HG02870 (cell line): ENCODE measurements around the gene UQCRQ.
A peak's percentile ranks its signal among the peaks of the same experiment; 100 is the strongest.
"Not testable (repeated sequence)": the region's sequence is repeated elsewhere in the genome, so short reads cannot be mapped to it uniquely, and the experiment has no call there.

Source experiments
- ATAC-seq: cut with Tn5 transposase; IDR thresholded peaks from one replicate; pipeline ENCODE4 v1.9.1; 2021; ENCODE audit warnings: mild to moderate bottlenecking, moderate library complexity; ENCODE audit not compliant: unreplicated experiment

Gene UQCRQ

DNA sequence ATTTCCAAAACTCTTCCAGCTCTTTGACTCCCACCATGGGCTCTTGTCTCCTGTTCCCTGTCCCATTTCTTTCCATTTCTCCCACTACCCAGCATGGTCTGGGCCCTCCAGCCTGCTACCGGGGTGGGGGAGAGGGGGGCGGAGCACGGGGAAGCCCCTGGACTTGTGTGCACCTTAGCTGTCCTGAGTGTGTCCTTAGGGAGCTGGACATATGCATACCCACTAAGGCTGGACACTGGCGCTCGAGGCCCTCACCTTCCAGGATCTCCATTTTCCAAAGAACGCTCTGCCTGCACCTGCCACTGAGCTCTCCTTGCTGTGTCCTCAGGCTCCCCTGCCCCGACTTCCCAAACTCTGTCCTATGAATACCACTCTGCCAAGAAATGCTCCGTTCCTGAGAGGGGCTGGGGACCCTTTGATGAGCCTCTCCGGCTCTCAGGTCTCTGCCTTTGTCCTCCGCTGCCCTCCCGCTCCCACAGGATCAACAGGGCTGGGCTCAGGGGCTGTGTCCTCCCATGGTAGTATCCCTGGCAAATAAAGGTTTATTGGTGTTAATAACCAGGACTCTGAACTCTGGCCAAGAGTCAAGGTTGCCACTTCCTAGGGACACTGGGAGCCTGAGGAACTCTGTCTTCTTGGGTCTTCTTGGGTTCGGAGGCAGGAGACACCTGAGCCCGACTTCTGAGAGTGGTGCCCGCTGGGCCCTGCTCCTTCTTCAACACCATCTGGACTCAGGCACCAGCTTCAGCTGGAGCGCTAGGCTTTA, 35.2 kb upstream of the UQCRQ start:
- ATAC-seq = no peak

DNA sequence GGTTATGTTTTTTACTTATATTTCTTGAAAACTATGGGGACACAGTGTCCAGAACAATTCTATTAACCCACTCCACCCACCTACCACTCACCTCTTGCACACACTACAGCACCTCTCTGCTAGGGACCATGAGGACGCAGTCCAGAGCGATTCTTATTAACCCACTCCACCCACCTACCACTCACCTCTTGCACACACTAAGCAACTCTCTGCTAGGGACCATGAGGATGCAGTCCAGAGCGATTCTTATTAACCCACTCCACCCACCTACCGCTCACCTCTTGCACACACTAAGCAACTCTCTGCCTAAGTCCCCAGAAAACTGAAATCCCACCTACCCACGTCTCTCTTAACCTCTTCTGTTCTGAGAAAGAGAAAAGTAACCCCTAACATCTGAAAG, 33.8 kb upstream of the UQCRQ start:
- no peak for ATAC-seq

DNA sequence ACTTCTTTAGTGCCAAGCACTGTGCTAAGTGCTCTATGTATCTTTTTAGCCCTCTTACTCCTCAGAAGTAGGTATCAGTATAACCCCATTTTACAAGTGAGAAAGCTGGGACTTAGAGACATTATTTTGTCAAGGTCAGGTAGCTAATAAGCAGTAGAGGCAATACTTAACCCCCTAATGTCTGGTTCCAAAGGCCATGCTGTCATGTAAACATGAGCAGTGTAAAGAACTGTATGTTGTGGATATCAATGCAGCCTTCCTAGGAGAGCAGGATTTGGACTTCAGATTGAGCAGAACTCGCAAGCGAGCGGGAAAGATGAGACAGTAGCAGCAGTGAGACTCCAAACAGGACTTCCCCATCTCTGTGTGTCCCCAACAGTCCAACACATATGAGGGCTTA, 32.4 kb upstream of the UQCRQ start:
- ATAC-seq = no peak

DNA sequence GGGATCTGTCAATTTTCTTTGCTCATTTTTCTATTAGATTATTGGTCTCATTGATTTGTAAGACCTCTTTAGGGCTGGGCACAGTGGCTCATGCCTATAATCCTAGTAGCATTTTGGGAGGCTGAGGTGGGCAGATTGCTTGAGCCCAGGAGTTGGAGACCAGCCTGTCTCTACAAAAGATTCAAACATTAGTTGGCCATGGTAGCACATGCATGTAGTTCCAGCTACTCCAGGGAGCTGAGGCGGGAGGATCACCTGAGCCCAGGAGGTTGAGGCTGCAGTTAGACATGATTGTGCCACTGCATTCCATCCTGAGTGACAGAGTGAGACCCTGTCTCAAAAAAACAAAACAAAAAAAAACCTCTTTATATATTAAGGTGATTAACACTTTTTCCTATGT, 29.6 kb upstream of the UQCRQ start:
- ATAC-seq = no peak

DNA sequence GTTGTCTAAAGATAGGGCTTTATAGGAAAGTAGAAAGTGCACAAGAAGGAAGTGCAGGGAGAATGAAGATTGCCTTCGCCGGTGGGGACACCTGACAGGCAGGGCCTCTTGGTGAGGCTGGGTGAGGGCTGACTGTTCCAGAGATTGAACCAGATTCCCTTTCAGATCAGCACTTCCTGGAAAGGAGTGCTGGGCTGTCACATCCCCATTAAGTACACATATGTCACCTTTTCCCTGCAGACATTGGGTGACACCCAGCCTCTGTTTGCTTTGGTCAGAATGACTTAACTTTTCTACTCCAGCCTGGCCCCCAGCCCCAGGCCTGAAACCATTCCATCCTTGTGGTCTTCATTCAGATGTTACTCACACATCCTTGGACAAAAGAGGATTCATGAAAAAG, 28.6 kb upstream of the UQCRQ start:
- ATAC-seq = no peak

DNA sequence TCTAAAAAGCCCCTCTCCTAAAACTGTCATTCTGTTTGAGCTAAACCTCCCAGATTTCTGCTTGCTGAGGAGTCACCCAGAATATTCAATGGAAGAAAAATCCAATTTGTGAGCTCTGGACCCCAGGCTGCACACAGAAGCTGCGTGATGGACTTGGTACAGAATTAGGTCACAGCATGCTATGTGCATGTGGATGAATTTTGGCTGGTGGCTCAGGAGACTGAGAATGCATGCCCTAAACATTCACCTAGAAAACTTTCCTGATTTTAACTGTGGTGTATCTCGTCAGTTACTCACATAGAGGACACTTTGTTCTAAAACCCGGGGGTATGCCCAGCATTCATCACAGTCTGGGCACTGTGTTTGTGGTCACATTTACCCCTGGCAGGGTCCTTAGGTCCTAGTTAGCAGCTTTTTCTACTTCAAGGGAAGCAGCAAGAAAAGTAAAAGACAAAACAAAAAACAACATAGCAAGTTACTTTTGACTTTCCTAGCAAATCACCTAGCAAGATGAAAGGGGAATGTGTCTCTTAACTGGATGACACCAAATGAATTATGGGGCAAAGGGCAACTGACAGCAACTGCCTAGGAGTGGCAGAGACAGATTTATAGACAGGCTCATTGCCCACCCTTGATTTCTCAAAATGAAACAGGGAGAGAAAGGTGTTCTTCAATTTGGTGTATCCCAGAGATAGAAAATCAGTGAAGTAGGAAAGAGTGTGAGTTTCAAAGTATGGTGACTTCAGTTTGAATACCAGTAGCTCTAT, 27.7 kb upstream of the UQCRQ start:
- ATAC-seq = no peak

DNA sequence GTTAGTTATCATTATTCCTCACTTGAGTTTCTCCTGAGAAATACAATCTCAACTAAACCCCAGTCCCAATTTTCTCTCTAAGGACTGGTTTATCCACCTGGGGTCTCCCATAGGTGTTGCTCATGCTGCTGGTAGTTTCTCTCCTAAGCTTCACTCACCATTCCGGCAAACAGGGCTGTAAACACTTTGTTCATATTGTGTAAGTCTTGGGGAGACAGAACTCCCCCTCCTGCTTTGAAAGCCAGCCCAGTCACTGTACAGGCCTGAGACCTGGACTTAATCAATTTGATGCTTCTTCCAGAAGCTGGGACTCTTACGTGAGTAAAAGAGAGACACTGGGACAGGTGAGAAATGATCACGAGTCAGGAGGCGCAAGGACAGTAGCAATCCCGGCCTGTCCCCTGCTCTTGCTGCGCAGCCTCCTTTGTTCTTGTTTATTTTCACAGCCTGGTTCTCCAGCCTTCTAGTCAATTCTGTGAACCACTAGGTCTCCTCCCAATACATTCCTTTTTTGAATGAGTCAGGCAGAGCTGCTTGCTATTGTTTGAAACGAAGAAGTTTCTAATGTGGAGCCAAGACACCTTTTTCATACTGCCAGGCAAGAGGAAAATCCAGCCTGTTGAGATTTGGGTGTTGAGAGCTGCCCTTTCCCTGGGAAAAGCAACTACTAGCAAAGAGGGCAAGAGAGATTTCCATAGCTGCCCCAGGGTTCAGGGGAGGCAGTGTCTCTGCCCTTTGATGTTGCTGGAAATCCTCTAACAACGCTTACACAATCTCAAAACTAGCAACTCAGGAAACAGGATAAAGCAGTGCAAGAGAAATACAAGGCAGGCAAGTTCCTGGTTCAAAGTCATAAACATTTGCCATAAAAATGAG, 26.8 kb upstream of the UQCRQ start:
- no peak for ATAC-seq

- no peak for ATAC-seq
These were observed 26.1 kb upstream of the UQCRQ start for GRCh38 chr5:132840313-132840712.

DNA sequence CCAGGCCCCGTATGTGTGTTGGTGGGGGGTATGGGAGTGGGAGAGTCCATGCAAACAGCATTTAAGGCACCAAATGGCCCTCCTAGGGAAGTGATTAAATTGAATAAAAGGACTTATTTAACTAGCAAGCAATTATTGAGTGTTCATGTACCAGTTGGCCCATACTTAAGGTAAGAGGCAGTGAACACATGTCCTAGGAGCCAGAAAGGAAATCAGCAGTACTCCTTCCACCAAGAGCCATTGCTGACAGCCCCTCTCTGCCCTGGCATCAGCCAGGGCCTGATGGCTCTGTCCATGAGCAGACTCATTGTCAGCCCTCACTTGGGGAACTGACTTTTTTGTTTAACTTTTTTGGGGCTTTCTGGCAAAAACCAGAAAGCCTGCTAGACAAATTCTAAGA, 25.5 kb upstream of the UQCRQ start:
- no peak for ATAC-seq

DNA sequence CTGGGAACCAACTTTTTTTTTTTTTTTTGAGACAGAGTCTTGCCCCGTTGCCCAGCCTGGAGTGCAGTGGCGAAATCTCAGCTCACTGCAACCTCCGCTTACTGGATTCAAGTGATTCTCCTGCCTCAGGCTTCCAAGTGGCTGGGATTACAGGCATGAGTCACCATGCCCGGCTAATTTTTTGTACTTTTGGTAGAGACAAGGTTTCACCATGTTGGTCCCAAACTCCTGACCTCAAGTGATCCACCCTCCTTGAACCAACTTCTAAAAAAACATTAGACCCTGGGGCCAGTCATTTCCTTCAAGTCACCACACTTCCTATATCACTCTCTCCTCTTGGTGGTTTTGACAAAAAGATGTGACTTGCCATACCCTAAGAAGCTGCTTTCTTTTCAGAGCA, 25.1 kb upstream of the UQCRQ start:
- ATAC-seq = no peak

- ATAC-seq = no peak
These were observed 18.2 kb upstream of the UQCRQ start for GRCh38 chr5:132848270-132848669.

DNA sequence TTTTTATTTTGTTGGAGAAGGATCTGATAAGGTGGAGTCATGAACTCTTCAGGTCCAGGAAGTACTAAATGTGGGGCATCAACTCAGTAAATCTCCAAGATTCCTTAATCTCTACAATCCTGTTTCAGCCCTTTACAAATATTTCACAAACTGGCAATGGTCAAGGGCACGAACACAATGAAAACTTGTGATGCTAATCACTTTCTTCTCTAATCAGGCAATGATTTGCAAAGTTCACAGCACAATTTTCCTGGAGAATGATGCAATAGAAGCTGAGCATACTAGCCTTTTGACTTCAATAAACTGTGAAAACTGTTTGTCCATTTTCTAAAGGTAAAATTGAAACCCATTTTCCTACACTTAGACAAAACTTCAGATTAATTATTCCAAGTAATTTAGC, 17.1 kb upstream of the UQCRQ start:
- ATAC-seq = no peak

GRCh38 chr5:132850066-132850465, 16.4 kb upstream of the UQCRQ start:
- ATAC-seq = no peak

- ATAC-seq = no peak
These were observed 13.1 kb upstream of the UQCRQ start for GRCh38 chr5:132853323-132853722.

DNA sequence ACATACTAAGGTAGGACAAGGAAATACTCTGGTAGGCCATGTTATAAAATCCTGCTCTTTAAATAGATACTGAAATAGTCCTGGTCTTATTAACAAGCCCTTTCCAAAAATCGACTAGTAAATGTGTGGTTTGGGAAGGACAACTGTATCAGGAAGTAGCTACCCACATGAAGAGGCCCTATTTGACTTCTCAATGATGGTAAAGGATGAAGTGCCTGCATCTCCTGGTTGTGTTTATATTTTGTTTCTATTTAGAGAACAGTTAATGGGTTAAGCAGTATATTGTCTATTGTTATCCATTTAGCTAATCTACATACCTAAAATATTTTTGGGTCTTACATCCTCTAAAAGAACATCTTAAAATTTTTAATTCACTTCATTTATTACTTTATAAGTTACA, 12.7 kb upstream of the UQCRQ start:
- no peak for ATAC-seq

GRCh38 chr5:132854301-132854700, 12.1 kb upstream of the UQCRQ start:
- no peak for ATAC-seq

DNA sequence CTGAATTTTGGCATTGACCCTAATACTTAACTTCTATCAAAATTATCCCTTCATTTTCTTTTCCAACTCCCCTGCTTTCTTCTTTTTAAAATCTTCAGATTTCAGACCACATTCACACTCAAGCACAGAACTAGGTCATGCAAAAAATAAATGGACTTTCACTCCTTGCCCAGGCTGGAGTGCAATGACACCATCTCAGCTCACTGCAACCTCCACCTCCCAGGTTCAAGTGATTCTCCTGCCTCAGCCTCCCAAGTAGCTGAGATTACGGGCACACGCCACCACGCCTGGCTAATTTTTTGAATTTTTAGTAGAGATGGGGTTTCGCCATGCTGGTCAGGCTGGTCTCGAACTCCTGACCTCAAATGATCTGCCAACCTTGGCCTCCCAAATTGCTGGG, 11.4 kb upstream of the UQCRQ start:
- ATAC-seq = not testable (repeated sequence)

GRCh38 chr5:132856011-132856410, 10.4 kb upstream of the UQCRQ start:
- no peak for ATAC-seq

DNA sequence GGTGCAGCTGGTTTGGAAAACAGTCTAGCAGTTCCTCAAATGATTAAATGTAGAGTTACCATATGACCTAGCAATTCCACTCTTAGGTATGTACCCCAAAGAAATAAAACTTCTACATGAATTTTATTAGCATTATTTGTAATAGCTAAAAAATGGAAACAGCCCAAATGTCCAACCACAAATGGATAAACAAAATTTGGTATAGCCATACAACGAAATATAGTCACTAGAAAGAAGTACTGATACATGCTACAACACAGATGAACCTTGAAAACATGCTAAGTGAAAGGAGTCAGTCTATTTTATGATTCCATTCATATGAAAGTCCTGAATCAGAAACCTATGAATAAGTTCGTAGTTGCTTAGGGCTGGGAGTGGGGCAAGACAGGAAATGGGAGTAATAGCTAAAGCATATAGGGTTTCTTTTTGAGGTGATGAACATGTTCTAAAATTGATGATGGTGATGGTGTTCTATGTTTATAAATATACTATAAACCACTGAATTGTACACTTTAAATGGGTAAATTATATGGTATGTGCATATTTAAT, 6.5 kb upstream of the UQCRQ start:
- ATAC-seq = no peak

GRCh38 chr5:132860742-132861141, 5.7 kb upstream of the UQCRQ start:
- no peak for ATAC-seq

GRCh38 chr5:132865668-132866341, 637 bp upstream of the UQCRQ start:
- peak; percentile 21 for ATAC-seq
